HUES64 (cell line): Measurements from ENCODE around the gene ZNF195.

Source experiments
- H3K27ac ChIP-seq: 2 replicates; pipeline ENCODE4 v1.7.0; 2013; ENCODE audit warnings: low read depth, low read length, inconsistent platforms
- H3K27me3 ChIP-seq: 2 replicates; pipeline ENCODE4 v1.6.1; 2013; ENCODE audit warnings: mild to moderate bottlenecking, low read length; ENCODE audit not compliant: insufficient read depth
- H3K36me3 ChIP-seq: 2 replicates; pipeline ENCODE4 v1.6.1; 2013; ENCODE audit warnings: mild to moderate bottlenecking, low read length; ENCODE audit not compliant: insufficient read depth
- H3K4me1 ChIP-seq: 2 replicates; pipeline ENCODE4 v1.6.1; 2013; ENCODE audit warnings: mild to moderate bottlenecking, low read length, moderate library complexity; ENCODE audit not compliant: insufficient read depth
- H3K4me3 ChIP-seq: 2 replicates; pipeline ENCODE4 v1.5.1; 2013; ENCODE audit warnings: mild to moderate bottlenecking, low read length, moderate library complexity
- H3K9ac ChIP-seq: 2 replicates; pipeline ENCODE4 v1.6.1; 2013; ENCODE audit warnings: mild to moderate bottlenecking, low read depth, low read length
- H3K9me3 ChIP-seq: 2 replicates; pipeline ENCODE4 v1.6.1; 2013; ENCODE audit warnings: low read depth, low read length; ENCODE audit not compliant: insufficient read depth
- WGBS: fragments of 150-250, 120-280 bp; methylation state at CpG from one replicate; pipeline ENCODE4 v1.1.7; 2013; ENCODE audit warnings: missing lambda C conversion rate; 5-methylcytosine and 5-hydroxymethylcytosine counted together

The ZNF195 gene

DNA sequence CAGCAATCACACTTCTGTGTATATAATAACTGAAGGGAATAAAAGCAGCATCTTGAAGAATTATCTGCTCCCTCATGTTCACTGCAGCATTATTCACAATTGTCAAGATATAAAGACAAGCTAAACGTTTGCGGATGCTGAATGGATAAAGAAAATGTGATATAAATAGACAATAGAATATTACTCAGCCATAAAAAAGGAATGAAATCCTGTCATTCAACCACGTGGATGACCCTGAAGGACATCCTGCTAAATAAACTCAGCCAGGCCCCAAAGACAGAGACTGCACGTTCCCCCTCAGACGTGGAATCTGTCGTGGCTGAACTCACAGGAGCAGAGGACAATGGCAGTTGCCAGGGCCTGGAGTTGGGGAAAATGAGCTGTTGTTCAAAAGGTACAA, 9.6 kb downstream of the ZNF195 start:
- no peak overlapping the region for H3K9ac ChIP-seq
- H3K4me3 ChIP-seq: no peak overlapping the region
- H3K36me3 ChIP-seq: peaks cover 98% of the 10 kb centered on the region
- no peaks in the 10 kb centered on the region for H3K27me3 ChIP-seq
- no peaks in the 10 kb centered on the region for H3K4me1 ChIP-seq
- no peak overlapping the region for H3K27ac ChIP-seq
- H3K9me3 ChIP-seq: peaks cover 41% of the 10 kb centered on the region
- 85% methylated on average over 4 of the region's 6 CpGs for WGBS

DNA sequence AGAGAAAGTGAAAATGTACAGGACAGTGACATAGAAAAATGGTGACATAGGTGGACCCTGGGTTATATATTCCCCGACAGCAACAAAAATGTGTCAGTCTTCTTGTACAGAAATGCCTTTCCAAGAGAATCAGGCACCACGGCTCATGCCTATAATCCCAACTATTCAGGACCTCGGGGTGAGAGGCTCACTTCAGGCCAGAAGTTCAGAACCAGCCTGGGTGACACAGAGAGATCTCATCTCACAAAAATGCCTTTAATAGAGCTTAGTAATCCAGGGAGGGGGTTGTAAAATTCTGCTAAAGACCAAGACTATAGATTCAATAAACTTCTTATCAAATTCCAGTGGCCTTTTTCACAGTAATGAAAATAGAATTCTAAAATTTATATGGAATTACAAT, 10.7 kb downstream of the ZNF195 start:
- Histone ChIP-seq H3K9me3 (peaks cover 53% of the 10 kb centered on the region), H3K27ac (no peak overlapping the region), H3K36me3 (peaks cover 98% of the 10 kb centered on the region), H3K4me3 (no peak overlapping the region), H3K27me3 (no peaks in the 10 kb centered on the region), H3K4me1 (no peaks in the 10 kb centered on the region), H3K9ac (no peak overlapping the region)
- 97% methylated on average over 3 of the region's 3 CpGs for WGBS

DNA sequence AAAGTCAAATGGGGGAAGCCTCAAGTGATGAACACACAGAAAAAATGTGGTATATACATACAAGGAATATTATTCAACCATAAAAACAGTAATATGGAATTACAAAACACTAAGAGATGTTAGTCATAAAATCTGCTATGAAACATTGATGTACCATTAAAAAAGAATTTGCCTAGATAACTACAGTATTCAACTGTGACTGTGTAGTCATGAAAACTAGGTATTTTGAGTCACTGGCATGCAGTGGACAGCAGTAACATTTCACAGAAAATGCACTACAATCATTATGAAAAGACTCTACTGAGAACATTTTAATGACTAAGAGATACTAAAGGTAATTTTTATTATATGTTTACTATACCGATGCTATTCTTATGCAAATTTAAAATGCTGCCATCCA, 11.7 kb downstream of the ZNF195 start:
- H3K9me3 ChIP-seq: peaks cover 62% of the 10 kb centered on the region
- peaks cover 98% of the 10 kb centered on the region for H3K36me3 ChIP-seq
- H3K27me3 ChIP-seq: no peaks in the 10 kb centered on the region
- H3K9ac ChIP-seq: no peak overlapping the region
- WGBS: no CpG with 5 or more reads among the region's 1 CpG
- H3K4me1 ChIP-seq: no peaks in the 10 kb centered on the region
- H3K4me3 ChIP-seq: no peak overlapping the region
- H3K27ac ChIP-seq: no peak overlapping the region

DNA sequence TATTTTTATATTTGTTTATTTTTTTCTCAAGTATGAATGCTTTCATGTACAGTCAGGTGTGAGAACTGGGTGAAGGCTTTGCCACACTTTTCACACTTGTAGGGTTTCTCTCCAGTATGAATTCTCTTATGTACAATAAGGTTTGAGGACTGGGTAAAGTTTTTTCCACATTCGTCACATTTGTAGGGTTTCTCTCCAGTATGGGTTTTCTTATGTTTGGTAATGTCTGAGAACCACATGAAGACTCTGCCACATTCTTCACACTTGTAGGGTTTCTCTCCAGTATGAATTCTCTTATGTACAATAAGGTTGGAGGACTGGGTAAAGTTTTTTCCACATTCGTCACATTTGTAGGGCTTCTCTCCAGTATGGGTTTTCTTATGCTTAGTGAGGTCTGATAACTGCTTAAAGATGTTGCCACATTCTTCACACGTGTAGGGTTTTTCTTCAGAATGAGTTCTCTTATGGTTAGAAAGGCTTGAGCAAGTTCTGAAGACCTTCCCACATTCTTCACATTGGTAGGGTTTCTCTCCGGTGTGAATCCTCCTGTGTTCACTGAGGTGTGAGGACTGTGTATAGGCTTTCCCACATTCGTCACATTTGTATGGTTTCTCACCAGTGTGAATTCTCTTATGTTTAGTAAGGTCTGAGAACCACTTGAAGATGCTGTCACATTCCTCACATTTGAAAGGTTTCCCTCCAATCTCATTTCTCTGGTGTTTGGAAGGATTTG, 19.7 kb downstream of the ZNF195 start:
- peaks cover 70% of the 10 kb centered on the region for H3K36me3 ChIP-seq
- peak overlapping the region; percentile 23; the same call in 1 of the 2 replicates for H3K4me3 ChIP-seq
- H3K4me1 ChIP-seq: no peaks in the 10 kb centered on the region
- H3K9ac ChIP-seq: no peak overlapping the region
- H3K9me3 ChIP-seq: peaks cover 73% of the 10 kb centered on the region
- no peak overlapping the region for H3K27ac ChIP-seq
- 98% methylated on average over 5 of the region's 5 CpGs for WGBS
- no peaks in the 10 kb centered on the region for H3K27me3 ChIP-seq

DNA sequence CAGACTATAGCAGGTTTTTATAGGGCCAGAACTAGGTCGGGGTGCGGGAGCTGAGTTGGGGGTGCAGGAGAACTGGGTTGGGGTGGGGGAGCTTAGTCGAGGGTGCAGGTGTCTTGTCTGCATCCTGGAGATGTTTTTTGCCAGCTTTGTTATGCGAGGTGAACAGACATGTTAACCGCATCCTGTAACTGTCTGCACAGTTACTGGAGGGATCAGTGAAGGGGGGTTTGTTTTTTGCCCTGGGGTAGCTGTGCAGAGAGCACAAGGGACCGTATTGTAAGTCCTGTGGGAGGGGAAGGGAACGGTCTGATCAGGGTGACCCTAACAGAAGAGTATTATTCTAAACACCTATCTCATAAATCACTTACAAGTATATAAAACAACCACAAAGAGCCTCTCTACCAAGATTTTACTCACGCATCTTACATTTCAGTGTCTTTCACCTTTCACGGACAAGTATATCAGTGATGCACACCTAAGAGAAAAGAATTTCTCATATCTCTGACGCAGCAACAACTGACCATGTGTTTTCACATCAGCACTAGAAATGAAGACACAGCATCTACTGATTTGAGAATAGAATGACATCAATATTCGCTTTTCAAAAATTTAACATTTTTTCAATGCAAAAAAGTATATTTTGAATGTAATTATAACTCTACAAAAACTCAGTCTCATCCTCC, 20.8 kb downstream of the ZNF195 start:
- Histone ChIP-seq H3K9ac (no peak overlapping the region), H3K27me3 (no peaks in the 10 kb centered on the region), H3K4me1 (no peaks in the 10 kb centered on the region), H3K36me3 (peaks cover 59% of the 10 kb centered on the region), H3K27ac (no peak overlapping the region), H3K4me3 (no peak overlapping the region), H3K9me3 (peaks cover 65% of the 10 kb centered on the region)
- 96% methylated on average over 9 of the region's 11 CpGs for WGBS

DNA sequence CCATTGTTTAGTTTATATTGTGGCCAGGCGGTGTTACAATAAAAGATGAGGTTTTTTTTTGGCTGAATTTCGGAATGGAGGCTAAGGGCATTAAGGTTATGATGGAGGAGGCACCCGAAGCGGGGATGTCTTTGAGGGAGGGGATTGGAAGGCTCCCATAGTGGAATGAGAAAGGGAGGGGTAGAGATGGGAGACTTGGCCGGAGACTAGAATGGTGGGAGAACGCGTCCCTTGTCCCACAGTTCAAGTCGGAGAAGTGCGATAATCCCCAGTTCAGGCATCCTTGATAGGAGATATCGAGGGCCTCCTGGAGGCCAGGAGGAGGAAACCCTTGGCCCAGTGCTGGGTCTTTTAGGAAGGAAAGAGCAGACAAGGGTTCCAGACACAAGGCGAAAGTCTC, 21.6 kb downstream of the ZNF195 start:
- peaks cover 57% of the 10 kb centered on the region for H3K9me3 ChIP-seq
- H3K27ac ChIP-seq: no peak overlapping the region
- H3K36me3 ChIP-seq: peaks cover 50% of the 10 kb centered on the region
- H3K27me3 ChIP-seq: no peaks in the 10 kb centered on the region
- no peak overlapping the region for H3K9ac ChIP-seq
- WGBS: 94% methylated on average over 11 of the region's 11 CpGs
- no peaks in the 10 kb centered on the region for H3K4me1 ChIP-seq
- H3K4me3 ChIP-seq: no peak overlapping the region

DNA sequence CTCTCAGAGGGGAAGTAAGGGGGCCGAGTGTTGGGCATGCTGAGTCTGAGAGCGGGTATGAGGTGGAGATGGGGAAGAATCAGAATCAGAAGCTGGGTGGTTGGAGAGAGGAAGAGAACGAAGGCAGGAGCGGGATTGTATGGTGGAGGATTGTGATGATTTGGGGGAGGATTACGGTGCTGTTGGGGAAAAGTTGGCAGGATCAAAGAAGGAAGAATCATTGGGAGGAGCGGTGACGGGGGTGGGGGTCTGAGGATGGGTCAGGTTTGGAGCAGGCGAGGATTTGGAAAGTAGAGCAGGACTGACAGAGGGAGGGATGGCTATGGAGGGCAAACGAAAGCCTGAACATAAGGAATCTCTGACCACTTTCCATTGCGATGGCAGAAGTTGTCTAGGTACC, 22.1 kb downstream of the ZNF195 start:
- peaks cover 46% of the 10 kb centered on the region for H3K36me3 ChIP-seq

DNA sequence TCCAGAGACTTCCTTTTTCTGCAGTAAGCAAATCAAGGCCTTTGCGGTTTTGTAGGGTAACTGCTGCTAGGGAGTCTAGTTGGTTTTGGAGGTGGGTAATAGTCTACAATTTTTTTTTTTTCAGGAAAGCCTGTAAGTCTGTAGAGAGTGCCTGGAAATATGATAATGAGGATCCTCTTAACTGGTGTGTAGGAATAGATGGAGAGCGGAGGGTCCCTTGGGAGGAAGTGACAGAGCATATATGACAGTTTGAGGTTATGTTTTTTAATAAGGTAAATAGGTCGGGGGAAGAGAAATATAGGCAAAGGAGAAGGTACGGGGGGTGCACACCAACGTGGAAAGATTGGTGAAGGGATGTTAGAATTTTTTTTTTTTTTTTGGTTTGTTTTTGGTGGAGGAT, 25.9 kb downstream of the ZNF195 start:
- Histone ChIP-seq H3K36me3 (peaks cover 8% of the 10 kb centered on the region), H3K4me1 (no peaks in the 10 kb centered on the region), H3K27me3 (no peaks in the 10 kb centered on the region), H3K9ac (no peak overlapping the region), H3K9me3 (peaks cover 14% of the 10 kb centered on the region), H3K27ac (no peak overlapping the region), H3K4me3 (no peak overlapping the region)
- WGBS: 92% methylated on average over 5 of the region's 5 CpGs

More for the DNA sequence above, 22.1 kb downstream of the ZNF195 start:
- no peaks in the 10 kb centered on the region for H3K4me1 ChIP-seq
- H3K9ac ChIP-seq: no peak overlapping the region
- no peak overlapping the region for H3K27ac ChIP-seq
- H3K9me3 ChIP-seq: peaks cover 52% of the 10 kb centered on the region
- H3K27me3 ChIP-seq: no peaks in the 10 kb centered on the region
- WGBS: 95% methylated on average over 10 of the region's 10 CpGs
- H3K4me3 ChIP-seq: no peak overlapping the region

DNA sequence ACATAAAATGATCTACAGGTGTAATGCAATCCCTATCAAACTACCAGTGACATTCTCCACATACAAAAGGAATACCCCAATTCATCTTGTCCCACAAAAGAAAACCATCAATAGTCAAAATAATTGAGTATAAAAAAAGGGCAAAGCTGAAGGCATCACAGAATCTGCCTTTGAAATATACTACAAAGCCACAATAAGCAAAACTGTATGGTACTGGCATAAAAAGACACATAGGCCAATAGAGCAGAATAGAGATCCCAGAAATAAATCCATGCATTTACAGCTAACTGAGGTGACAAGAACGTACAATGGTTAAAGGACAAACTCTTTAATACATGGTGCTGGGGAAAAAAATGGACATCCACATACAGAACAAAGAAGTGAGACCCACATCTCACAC, 31.8 kb downstream of the ZNF195 start:
- Histone ChIP-seq H3K36me3 (no peaks in the 10 kb centered on the region), H3K4me3 (no peak overlapping the region), H3K27me3 (no peaks in the 10 kb centered on the region), H3K9me3 (peaks cover 6% of the 10 kb centered on the region; the same call in 1 of the 2 replicates), H3K4me1 (peaks cover 6% of the 10 kb centered on the region; the same call in 1 of the 2 replicates), H3K9ac (no peak overlapping the region), H3K27ac (no peak overlapping the region)
- no CpG with 5 or more reads among the region's 1 CpG for WGBS

DNA sequence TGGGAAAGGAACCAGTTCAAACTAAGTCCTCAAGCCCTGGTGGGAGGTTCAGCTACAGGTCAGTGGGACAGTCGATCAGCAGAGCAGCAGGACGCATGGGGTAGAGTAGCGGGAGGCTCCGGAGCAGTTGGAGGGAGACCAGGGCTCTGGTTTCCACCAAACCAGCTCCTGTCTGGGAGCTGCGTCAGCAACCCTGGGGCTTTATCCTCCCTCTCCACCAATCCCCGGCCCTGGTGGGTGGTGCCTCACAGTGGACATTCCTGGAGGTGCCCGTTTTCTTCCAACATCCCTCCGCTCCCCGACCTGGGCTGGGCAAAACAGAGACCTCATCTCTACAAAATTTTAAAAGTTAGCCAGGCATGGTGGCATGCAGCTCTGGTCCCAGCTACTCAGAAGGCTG, 32.4 kb downstream of the ZNF195 start:
- H3K27me3 ChIP-seq: no peaks in the 10 kb centered on the region
- no peak overlapping the region for H3K9ac ChIP-seq
- peaks cover 6% of the 10 kb centered on the region; the same call in 1 of the 2 replicates for H3K4me1 ChIP-seq
- 95% methylated on average over 9 of the region's 9 CpGs for WGBS
- no peak overlapping the region for H3K27ac ChIP-seq
- no peaks in the 10 kb centered on the region for H3K36me3 ChIP-seq
- H3K9me3 ChIP-seq: peaks cover 6% of the 10 kb centered on the region; the same call in 1 of the 2 replicates
- no peak overlapping the region for H3K4me3 ChIP-seq

DNA sequence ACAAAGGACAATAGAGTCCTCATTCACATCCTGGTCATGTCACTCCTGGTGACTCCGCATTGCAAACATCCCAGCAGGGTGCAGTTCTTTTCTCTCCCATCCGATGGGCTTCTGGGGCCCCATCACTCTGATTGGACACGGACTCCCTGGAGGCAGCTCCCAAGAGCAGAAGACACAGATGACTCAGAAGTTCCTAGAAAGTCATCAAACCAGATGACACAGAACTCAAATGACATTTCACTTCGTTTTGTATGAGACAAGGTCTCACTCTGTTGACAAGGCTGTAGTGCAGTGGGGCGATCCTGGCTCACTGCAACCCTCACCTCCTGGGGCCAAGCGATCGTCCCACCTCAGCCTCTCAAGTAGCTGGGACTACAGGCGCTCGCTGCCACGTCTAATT, 33.2 kb downstream of the ZNF195 start:
- peaks cover 6% of the 10 kb centered on the region; the same call in 1 of the 2 replicates for H3K9me3 ChIP-seq
- no peak overlapping the region for H3K4me3 ChIP-seq
- no peak overlapping the region for H3K9ac ChIP-seq
- no peak overlapping the region for H3K27ac ChIP-seq
- H3K27me3 ChIP-seq: no peaks in the 10 kb centered on the region
- no peaks in the 10 kb centered on the region for H3K36me3 ChIP-seq
- H3K4me1 ChIP-seq: peaks cover 6% of the 10 kb centered on the region; the same call in 1 of the 2 replicates
- 76% methylated on average over 10 of the region's 10 CpGs for WGBS
